GM21786 (cell line): Measurements from ENCODE around the gene ZNF697.
"Not testable (repeated sequence)": the region's sequence is repeated elsewhere in the genome, so short reads cannot be mapped to it uniquely, and the experiment has no call there.

ENCODE experiments used
- ATAC-seq: cut with Tn5 transposase; IDR thresholded peaks from one replicate; pipeline ENCODE4 v1.9.1; 2021; ENCODE audit not compliant: unreplicated experiment

Gene ZNF697

DNA sequence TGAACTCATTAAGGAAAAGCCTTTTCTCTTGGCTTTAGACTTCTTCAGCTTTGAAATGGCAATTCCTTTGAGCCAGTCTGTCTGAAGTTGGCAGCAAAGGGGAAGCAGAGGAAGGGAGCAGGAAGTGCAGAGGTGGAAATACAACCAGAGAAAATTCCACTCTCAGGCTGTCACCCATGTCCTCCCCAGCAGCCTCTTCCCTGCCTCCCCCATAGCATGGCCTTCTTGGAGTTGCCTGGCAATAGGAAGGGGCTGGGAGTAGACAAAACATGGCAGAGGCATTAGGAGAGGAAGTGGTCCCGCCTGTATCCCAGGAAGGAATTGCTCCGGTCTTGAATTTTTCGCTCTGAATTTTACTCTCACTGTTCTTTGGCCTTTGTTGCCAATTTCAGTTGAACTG lies 44.8 kb downstream of the ZNF697 start:
- ATAC-seq, result not testable (repeated sequence)

- ATAC-seq, result not testable (repeated sequence)
Measured at GRCh38 chr1:119602789-119603188, 45.3 kb downstream of the ZNF697 start.

DNA sequence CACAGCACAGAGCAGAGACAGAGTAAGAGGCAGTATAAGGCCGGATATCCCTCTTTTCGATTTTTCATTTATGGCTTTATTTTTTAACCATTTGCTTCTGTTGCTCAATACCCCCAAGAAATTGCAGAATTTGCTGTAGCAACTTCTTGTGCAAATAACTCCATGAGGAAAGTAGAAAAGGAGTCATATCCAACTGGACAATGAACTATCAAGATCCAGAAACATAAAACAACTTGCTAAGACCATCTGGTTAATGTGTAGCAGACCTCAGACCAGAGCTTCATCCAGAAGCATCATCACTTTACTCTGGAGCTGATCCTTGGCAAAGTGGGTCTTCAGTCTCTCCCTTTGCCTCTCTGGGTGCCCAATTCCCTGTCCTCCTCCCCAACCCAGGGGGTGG lies 45.9 kb downstream of the ZNF697 start:
- no peak for ATAC-seq

- ATAC-seq, result no peak
Measured at GRCh38 chr1:119600976-119601375, 47.1 kb downstream of the ZNF697 start.

- ATAC-seq, result no peak
Measured at GRCh38 chr1:119600561-119600960, 47.5 kb downstream of the ZNF697 start.

- no peak for ATAC-seq
Measured at GRCh38 chr1:119595606-119596005, 52.5 kb downstream of the ZNF697 start.

GRCh38 chr1:119595168-119595567 lies 52.9 kb downstream of the ZNF697 start:
- ATAC-seq, result no peak

DNA sequence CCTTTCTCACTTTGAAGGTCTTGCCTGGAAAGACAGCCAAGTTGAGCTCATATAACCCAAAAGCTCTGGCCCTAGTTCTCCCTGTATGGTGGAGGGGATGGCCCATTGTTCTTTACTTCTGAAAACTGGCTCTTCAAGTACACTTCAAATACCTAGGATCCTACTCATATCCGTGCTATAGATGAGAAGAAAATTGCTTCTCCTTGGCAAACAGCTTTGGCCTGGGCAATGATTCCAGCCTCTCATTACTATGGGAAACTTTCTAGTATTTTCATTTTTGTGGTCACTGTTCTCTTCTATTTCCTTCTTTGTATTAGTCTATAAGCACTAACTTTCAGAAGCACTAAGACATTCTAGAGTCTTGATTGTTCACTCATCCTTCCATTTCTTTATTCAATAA lies 53.7 kb downstream of the ZNF697 start:
- no peak for ATAC-seq

DNA sequence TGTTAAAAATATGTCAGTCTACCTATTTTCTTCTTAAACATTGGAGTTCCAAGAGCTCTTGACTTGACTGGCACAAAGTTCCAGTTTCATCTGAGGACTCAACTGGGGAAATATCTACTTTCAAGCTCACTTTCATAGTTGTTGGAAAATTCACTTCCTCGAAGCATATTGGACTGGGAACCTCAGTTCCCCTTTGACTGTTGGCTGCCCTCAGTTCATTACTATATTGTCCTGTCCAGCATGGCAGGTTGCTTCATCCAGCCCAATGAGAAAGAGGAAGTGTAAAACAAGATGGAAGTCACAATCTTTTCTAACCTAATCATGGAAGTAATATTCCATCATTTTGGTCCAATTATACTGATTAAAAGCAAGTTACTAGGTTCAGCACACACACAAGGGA lies 54.3 kb downstream of the ZNF697 start:
- ATAC-seq, result no peak

GRCh38 chr1:119590393-119590792 lies 57.7 kb downstream of the ZNF697 start:
- ATAC-seq, result no peak

- ATAC-seq, result no peak
Measured at GRCh38 chr1:119588621-119589020, 59.4 kb downstream of the ZNF697 start.

DNA sequence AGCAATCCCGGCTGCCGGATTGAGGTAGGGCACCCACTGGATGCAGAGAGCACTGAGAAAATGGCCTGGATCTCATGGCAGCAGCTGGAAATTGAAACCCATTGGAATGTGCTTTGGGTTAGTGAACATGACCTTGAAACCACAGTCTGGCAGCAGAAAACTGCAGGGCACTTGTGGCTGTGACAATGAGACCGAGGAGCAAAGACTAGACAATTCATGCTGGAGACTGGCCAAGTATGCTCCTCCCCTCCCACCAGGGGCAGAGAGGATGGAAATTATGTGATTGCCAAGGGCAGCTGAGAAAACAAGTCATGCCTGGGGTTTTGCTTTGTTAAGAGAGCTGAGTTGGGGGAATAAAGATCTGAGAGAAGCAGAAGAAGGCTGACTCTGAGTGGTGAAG lies 60.7 kb downstream of the ZNF697 start:
- ATAC-seq, result no peak

- not testable (repeated sequence) for ATAC-seq
Measured at GRCh38 chr1:119585801-119586200, 62.3 kb downstream of the ZNF697 start.

DNA sequence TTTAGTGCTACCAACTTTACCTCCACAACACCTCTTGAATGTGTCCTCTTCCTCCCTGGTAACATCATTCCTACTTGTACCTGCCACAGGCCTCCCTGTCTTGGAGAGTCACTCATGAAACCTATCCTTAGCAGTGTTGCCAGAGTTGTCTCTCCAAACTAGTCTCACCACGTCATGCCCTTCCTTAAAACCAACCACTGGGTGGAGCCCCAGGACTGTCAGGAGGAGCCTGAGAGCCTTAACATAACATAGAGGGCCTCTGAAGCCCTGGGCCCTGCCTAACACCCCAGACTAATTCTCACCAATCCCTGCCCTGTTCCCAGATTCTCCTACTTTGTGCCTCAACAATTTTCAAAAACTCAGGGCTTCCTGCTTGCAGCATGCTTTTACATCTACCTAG lies 65.3 kb downstream of the ZNF697 start:
- ATAC-seq, result no peak

GRCh38 chr1:119581076-119581475 lies 67.0 kb downstream of the ZNF697 start:
- ATAC-seq, result not testable (repeated sequence)

DNA sequence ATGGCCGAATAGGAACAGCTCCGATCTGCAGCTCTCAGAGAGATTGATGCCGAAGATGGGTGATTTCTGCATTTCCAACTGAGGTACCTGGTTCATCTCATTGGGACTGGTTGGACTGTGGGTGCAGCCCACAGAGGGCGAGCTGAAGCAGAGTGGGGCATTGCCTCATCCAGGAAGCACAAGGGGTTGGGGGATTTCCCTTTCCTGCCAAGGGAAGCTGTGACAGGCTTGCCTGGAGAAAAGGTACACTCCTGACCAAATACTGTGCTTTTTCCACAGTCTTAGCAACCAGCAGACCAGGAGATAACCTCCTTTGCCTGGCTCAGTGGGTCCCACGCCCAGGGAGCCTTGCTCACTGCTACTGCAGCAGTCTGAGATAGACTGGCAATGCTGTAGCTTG lies 74.2 kb downstream of the ZNF697 start:
- no peak for ATAC-seq

DNA sequence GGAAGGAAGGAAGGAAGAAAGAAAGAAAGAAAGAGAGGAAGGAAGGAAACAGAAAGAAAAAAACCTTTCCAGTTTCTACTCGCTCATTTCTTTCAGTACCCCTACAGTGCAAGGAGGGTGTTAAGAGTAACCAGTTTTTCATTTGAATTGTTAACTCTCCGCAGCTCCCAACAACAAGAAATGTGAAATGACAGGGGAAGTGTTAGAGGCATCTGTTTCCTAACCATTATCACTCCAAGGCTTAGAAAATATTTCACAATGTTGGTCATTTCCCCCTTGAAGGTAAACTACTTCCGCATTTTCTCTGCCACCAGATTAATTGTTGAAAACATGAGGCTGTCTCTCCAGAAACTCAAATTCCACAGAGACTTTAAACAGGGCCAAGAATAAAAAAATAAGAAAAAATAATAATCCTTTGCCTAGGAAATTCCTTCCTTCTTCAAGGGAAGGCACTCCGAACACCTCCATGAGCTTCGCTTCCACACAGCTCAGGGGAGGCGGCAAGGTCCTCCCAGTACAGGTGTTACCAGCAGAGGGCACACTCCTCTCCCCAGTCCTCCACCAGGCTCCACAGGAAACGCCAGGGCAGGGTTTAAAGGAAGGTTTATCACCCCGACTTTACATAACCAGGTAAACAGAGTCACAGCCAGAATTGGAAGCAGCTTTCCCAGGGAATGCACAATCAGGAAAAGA lies 78.0 kb downstream of the ZNF697 start:
- not testable (repeated sequence) for ATAC-seq
